ENCODE results near the gene ZNF331.
"Not testable (repeated sequence)": the region's sequence is repeated elsewhere in the genome, so short reads cannot be mapped to it uniquely, and the experiment has no call there.

- TF ChIP-seq CTCF (IDR thresholded peaks at IDR 0.05; ENCODE audit: borderline replicate concordance, extremely low read depth, low read length, poor library complexity, severe bottlenecking); EZH2 (IDR thresholded peaks at IDR 0.05; ENCODE audit: borderline replicate concordance, low read depth, low read length, severe bottlenecking): not testable (repeated sequence)
Measured at GRCh38 chr19:53498024-53498395, 39.9 kb upstream of the ZNF331 start.
